ENCODE results near the gene UBB.

UBB gene

DNA sequence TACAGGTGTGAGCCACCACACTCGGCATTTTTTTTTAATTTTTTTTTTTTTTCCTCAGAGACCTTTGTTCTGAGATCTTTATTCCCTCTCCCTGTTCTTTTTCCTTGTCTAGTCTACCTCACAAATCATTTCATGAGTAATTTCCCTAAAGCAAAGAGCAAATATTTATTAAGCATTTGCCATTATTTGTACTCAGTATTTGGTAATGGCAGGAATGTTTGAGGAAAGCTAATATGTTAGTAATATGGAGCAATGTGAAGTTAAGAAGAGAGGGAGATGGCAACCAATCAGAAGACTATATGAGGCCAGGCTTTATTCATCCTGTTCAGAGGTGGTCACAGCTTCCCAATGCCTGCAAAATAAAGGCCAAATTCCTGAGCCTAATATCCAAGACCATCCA, 40.9 kb upstream of the UBB start:
- no peak for DNase-seq
- H3K36me3 ChIP-seq (replicated peaks; ENCODE audit: insufficient read depth, low read length) = no peaks in the 10 kb centered on the region
- TF ChIP-seq EZH2 (optimal IDR thresholded peaks at IDR 0.05; ENCODE audit: low read depth, low read length) (no peak), EZH2phosphoT487 (IDR thresholded peaks at IDR 0.05; ENCODE audit: low read length) (no peak)
- TF ChIP-seq, protein P1, sequence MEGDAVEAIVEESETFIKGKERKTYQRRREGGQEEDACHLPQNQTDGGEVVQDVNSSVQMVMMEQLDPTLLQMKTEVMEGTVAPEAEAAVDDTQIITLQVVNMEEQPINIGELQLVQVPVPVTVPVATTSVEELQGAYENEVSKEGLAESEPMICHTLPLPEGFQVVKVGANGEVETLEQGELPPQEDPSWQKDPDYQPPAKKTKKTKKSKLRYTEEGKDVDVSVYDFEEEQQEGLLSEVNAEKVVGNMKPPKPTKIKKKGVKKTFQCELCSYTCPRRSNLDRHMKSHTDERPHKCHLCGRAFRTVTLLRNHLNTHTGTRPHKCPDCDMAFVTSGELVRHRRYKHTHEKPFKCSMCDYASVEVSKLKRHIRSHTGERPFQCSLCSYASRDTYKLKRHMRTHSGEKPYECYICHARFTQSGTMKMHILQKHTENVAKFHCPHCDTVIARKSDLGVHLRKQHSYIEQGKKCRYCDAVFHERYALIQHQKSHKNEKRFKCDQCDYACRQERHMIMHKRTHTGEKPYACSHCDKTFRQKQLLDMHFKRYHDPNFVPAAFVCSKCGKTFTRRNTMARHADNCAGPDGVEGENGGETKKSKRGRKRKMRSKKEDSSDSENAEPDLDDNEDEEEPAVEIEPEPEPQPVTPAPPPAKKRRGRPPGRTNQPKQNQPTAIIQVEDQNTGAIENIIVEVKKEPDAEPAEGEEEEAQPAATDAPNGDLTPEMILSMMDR (IDR thresholded peaks at IDR 0.05; ENCODE audit: low read length) = no peak
- no peak overlapping the region for H3K27ac ChIP-seq (ENCODE audit: low read length)
- H3F3A ChIP-seq (ENCODE audit: insufficient read depth, low read length) = no peaks in the 10 kb centered on the region
- no peaks in the 10 kb centered on the region for H3K4me1 ChIP-seq (ENCODE audit: low read length)
- H3K4me3 ChIP-seq (ENCODE audit: low read length) = no peak overlapping the region
- no peaks in the 10 kb centered on the region for H3K27me3 ChIP-seq (replicated peaks; ENCODE audit: insufficient read depth, low read length)
- H3K9ac ChIP-seq (ENCODE audit: low read length) = no peak overlapping the region
- no peaks in the 10 kb centered on the region for H3K79me2 ChIP-seq (ENCODE audit: low read length)
- H4K20me1 ChIP-seq (ENCODE audit: insufficient read depth, low read length) = no peaks in the 10 kb centered on the region
- no peaks in the 10 kb centered on the region for H3K9me2 ChIP-seq (replicated peaks; ENCODE audit: insufficient read depth, low read length)
- H3K9me3 ChIP-seq (replicated peaks; ENCODE audit: insufficient read depth, low read length) = no peaks in the 10 kb centered on the region
- no peak overlapping the region for H2AFZ ChIP-seq (ENCODE audit: low read length)
- no peak overlapping the region for H3K4me2 ChIP-seq (ENCODE audit: low read depth, low read length)

DNA sequence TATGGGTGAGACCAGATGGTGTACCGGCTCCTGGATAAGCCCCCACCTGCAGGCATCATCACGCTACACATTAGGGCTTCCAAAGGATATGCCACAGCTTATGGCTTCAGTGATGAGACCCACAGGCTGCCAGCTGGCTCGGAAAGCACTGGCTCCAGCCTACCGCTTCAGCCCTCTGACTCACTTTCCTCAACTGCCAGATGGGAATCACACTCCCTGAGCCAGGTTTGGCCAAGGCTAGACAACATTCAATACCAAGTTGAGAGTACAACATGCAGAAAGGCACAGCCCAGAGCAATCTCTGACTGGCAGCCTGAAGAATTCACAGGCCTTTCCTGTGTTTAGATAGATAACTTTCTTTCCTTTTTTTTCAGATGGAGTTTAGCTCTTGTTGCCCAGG, 37.9 kb upstream of the UBB start:
- Histone ChIP-seq H3K4me2 (ENCODE audit: low read depth, low read length) (no peak overlapping the region), H3K9ac (ENCODE audit: low read length) (no peak overlapping the region), H4K20me1 (ENCODE audit: insufficient read depth, low read length) (no peaks in the 10 kb centered on the region), H3K79me2 (ENCODE audit: low read length) (no peaks in the 10 kb centered on the region), H3K4me3 (ENCODE audit: low read length) (no peak overlapping the region), H3K36me3 (replicated peaks; ENCODE audit: insufficient read depth, low read length) (no peaks in the 10 kb centered on the region), H3K27me3 (replicated peaks; ENCODE audit: insufficient read depth, low read length) (no peaks in the 10 kb centered on the region), H3K27ac (ENCODE audit: low read length) (no peak overlapping the region), H2AFZ (ENCODE audit: low read length) (no peak overlapping the region), H3K9me2 (replicated peaks; ENCODE audit: insufficient read depth, low read length) (no peaks in the 10 kb centered on the region), H3F3A (ENCODE audit: insufficient read depth, low read length) (no peaks in the 10 kb centered on the region), H3K9me3 (replicated peaks; ENCODE audit: insufficient read depth, low read length) (no peaks in the 10 kb centered on the region), H3K4me1 (ENCODE audit: low read length) (no peaks in the 10 kb centered on the region)
- no peak for DNase-seq
- TF ChIP-seq, protein P1 (IDR thresholded peaks at IDR 0.05; ENCODE audit: low read length) = no peak
- no peak for TF ChIP-seq EZH2phosphoT487 (IDR thresholded peaks at IDR 0.05; ENCODE audit: low read length)
- no peak for TF ChIP-seq EZH2 (optimal IDR thresholded peaks at IDR 0.05; ENCODE audit: low read depth, low read length)

DNA sequence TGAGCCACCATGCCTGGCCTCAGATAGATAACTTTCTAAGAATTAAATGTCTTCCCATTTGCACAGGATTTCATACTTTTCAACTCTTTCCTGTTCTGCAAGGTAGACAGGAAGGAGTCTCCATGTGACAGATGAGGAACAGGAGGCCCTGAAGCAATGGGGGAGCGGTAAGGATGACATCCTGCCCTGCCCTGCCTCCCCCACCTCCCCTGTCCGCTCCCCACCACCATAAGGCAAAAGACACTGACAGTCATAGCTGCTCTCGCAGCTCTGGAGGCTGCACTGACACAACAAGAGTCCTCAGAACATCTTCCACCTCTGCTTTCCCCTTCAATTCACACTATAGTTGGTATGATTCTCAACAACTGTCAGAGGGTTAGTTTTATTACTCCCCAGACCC, 37.3 kb upstream of the UBB start:
- DNase-seq = no peak
- no peaks in the 10 kb centered on the region for H3K4me1 ChIP-seq (ENCODE audit: low read length)
- no peak for TF ChIP-seq EZH2phosphoT487 (IDR thresholded peaks at IDR 0.05; ENCODE audit: low read length)
- no peak for TF ChIP-seq EZH2 (optimal IDR thresholded peaks at IDR 0.05; ENCODE audit: low read depth, low read length)
- TF ChIP-seq, protein P1 (IDR thresholded peaks at IDR 0.05; ENCODE audit: low read length) = no peak
- no peaks in the 10 kb centered on the region for H4K20me1 ChIP-seq (ENCODE audit: insufficient read depth, low read length)
- H3K9me3 ChIP-seq (replicated peaks; ENCODE audit: insufficient read depth, low read length) = no peaks in the 10 kb centered on the region
- no peak overlapping the region for H3K4me2 ChIP-seq (ENCODE audit: low read depth, low read length)
- no peaks in the 10 kb centered on the region for H3K27me3 ChIP-seq (replicated peaks; ENCODE audit: insufficient read depth, low read length)
- H3K36me3 ChIP-seq (replicated peaks; ENCODE audit: insufficient read depth, low read length) = no peaks in the 10 kb centered on the region
- no peak overlapping the region for H3K4me3 ChIP-seq (ENCODE audit: low read length)
- no peaks in the 10 kb centered on the region for H3F3A ChIP-seq (ENCODE audit: insufficient read depth, low read length)
- no peak overlapping the region for H3K9ac ChIP-seq (ENCODE audit: low read length)
- H3K27ac ChIP-seq (ENCODE audit: low read length) = no peak overlapping the region
- H3K9me2 ChIP-seq (replicated peaks; ENCODE audit: insufficient read depth, low read length) = no peaks in the 10 kb centered on the region
- no peak overlapping the region for H2AFZ ChIP-seq (ENCODE audit: low read length)
- H3K79me2 ChIP-seq (ENCODE audit: low read length) = no peaks in the 10 kb centered on the region
